Omental fat pad (tissue), 4 donors: ENCODE data around the gene GNB1. TPM values are rescaled to one million over a fixed set of nuclear protein-coding genes. Genes with fewer than 3 reads are reported as not detected.
"Not testable (repeated sequence)": the region's sequence is repeated elsewhere in the genome, so short reads cannot be mapped to it uniquely, and the experiment has no call there.

Experiments
- ATAC-seq: fragments of 150-250 bp; one replicate; pipeline ENCODE4 v1.9.1; 2016; ENCODE audit warnings: mild to moderate bottlenecking, moderate library complexity; ENCODE audit not compliant: low FRiP score
- DNase-seq: peaks from one replicate; pipeline ENCODE4 v3.0.0-alpha.2; 2019; ENCODE audit warnings: low spot score
- total RNA-seq, 4 donors: library from RNA; depleted of rRNA; stranded (reverse); fragments of >200 nt; gene quantifications; one replicate each; pipeline ENCODE4 v1.1.0, GENCODE V29; 2016
- TF ChIP-seq, protein P1 (sequence below), 3 donors: fragments of 450-650 bp; IDR thresholded peaks; one replicate each; pipeline ENCODE4 v1.5.1; 2016 to 2017; ENCODE audit warnings: antibody characterized with exemption in 3 of 3, mild to moderate bottlenecking in 3 of 3, moderate library complexity in 2 of 3

GNB1 gene
- total RNA-seq, 4 donors from 2014 or later, result 104 to 175 (median 152) TPM

DNA sequence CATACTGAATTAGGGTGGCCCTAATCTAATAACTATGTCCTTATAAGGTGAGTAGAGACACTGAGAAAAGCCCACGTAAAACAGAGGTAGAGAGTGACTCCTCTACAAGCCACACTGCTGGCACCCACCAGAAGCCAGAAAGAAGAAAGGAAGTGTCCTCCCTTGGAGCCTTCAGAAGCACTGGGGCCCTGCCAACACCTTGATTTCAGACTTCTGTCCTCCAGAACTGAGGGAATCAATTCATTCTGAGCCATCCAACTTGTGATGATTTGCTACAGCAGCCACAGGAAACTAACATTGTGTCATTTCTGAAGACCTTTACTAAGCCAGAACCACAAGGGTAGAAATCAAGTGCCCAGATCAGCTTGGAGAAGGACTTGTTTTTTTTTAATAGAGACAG, 15.0 kb downstream of the GNB1 start:
- ATAC-seq, result no peak
- TF ChIP-seq, protein P1, sequence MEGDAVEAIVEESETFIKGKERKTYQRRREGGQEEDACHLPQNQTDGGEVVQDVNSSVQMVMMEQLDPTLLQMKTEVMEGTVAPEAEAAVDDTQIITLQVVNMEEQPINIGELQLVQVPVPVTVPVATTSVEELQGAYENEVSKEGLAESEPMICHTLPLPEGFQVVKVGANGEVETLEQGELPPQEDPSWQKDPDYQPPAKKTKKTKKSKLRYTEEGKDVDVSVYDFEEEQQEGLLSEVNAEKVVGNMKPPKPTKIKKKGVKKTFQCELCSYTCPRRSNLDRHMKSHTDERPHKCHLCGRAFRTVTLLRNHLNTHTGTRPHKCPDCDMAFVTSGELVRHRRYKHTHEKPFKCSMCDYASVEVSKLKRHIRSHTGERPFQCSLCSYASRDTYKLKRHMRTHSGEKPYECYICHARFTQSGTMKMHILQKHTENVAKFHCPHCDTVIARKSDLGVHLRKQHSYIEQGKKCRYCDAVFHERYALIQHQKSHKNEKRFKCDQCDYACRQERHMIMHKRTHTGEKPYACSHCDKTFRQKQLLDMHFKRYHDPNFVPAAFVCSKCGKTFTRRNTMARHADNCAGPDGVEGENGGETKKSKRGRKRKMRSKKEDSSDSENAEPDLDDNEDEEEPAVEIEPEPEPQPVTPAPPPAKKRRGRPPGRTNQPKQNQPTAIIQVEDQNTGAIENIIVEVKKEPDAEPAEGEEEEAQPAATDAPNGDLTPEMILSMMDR (IDR thresholded peaks at IDR 0.05), result no peak
- DNase-seq, result no peak

DNA sequence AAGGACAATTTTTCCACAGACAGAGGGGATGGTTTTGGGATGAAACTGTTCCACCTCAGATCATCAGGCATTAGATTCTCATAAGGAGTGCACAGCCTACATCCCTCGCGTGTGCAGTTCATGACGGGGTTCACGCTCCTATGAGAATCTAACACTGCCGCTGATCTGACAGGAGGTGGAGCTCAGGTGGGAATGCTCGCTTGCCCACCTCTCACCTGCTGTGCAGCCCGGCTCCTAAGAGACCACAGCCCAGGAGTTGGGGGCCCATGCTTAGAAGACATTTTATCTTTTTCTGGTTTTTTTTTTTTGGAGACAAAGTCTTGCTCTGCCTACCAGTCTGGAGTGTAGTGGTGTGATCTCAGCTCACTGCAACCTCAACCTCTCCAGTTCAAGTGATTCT, 16.0 kb downstream of the GNB1 start:
- ATAC-seq (no peak), DNase-seq (no peak)
- TF ChIP-seq, protein P1 (IDR thresholded peaks at IDR 0.05), result no peak

DNA sequence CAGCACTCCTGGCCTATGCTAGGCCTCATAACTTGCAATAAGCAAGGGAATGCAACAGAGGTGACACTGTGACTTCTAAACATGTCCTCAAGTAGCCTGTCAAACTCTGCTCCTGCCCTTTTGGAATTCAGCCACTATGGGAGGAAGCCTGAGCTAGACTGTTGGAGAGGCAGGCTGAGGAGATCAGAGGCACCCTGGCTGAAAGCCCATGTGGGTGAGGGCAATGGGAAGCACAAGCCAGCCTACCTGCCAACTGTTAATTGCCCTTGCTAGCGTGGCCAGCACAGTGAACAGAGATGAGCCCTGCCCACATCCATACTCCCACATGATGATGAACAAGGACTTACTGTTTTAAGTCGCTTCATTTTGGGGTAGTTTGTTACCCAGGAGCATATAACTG, 17.7 kb downstream of the GNB1 start:
- no peak for ATAC-seq
- no peak for DNase-seq
- TF ChIP-seq, protein P1 (IDR thresholded peaks at IDR 0.05), result no peak

DNA sequence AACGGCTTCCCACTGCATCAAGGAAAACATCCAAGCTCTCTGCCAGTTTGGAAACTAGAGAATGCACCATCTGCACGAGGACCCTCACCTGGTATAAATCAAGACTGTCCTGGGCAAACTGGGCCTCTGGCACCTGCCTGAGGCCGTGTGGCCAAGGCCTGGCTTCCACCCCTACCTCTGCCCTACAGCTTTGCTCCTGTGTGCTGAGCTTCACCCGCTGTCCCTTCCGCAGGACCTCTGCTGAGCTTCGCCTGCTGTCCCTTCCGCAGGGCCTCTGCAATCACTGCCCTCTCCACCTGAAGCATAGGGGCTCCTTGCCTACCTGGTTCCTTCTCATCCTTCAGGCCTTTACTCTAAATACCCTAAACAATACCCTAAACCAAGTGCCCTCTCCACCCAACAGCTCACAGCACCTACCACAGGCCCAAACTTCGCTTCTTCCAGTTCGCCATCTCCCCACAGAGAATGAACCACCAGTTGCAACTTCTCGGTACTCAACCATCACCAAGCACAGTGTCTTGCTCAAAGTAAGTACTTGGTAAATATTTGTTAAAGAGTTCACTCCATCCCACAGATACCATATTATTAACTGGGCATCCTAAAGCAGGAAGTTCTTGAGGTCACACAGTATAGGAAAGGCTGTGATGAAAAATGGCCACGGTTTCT, 18.4 kb downstream of the GNB1 start:
- DNase-seq, result no peak
- ATAC-seq, result no peak
- TF ChIP-seq, protein P1 (IDR thresholded peaks at IDR 0.05), result no peak

DNA sequence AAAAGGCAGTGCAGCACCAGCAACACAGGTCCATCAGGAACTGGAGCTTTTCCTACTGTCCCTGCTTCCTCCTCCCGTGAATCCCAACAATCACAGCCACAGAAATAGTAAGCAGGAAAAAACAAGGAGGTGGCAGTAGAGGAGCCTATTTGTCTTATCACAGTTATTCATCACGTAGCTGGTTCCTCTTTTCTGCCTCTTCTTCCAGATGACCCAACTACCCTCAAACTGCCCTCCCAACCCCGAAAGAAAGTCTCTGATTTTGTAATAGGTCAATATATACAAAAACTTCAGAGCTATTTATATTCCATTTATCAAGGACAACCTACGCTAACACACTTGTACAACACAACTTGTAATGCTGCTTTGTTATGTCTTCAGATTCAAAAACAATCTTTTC, 21.4 kb downstream of the GNB1 start:
- DNase-seq, result no peak
- no peak for ATAC-seq
- TF ChIP-seq, protein P1 (IDR thresholded peaks at IDR 0.05), result no peak

DNA sequence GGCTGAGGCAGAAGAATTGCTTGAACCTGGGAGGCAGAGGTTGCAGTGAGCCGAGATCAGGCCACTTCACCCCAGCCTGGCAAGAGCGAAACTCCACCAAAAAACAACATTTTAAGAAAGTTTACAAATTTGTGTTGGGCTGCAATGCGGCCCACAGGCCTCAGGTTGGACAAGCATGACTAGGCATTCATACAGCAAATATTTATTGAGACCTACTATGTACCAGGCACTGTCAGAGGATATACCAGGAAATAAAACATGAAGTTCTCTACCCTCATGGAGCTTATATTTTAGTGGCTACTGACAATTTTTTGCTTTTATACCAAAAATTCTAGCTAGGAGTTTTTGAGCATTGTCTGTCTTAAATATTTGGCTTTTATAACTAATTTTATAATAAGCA, 23.7 kb downstream of the GNB1 start:
- DNase-seq, result no peak
- TF ChIP-seq, protein P1 (IDR thresholded peaks at IDR 0.05), result no peak
- no peak for ATAC-seq

DNA sequence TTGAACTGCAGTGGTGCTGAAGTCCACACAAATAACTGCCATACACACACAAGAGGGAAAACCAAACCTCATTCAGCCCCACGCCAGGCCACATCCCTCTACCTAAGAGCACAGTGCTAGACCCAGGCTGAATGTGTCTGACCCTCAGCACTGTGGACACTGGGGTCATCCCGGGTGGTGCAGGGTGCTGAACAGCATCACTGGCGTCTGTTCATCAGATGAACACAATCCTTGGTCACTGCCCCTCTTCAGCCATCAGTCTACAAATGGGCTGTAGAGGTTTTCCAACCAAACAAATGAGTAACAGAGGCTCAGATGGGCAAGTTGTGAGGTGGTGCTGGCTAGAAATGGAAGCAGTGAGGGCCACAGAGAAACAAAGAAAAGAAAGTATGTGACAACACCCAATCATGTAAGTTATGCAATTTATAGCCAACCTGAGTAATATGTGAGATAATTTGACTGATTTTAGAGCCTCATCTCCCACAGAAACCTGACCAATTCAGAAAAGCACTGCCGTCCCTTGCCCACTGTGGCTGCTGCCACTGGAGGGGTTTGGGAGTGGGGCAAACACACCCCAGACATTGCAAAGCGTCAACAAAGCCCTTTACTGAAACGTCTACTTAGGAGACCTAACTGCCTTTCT, 27.9 kb downstream of the GNB1 start:
- TF ChIP-seq, protein P1 (IDR thresholded peaks at IDR 0.05), result no peak
- ATAC-seq, result no peak
- no peak for DNase-seq

DNA sequence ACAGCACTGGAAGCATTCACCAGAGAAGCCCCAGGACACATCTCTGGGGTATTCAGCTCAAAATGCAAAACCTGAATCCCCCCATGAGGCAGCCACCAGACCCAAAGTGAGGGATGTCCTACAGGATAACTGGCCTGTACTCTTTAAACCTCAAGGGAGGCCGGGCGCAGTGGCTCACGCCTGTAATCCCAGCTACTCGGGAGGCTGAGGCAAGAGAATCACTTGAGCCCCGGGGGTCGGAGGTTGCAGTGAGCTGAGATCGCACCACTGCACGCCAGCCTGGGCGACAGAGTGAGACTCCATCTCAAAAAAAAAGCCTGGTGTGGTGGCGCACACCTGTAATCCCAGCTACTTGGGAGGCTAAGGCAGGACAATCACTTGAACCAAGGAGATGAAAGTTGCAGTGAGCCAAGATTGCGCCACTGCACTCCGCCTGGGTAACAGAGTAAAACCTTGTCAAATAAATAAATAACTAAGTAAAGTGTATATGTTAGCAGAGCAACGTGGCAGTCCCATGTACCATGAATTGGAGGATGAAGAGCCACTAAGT, 29.1 kb downstream of the GNB1 start:
- not testable (repeated sequence) for ATAC-seq, DNase-seq
